IPS-18a (cell line): ENCODE data around the gene SFMBT1.

Experiments
- H3K27ac ChIP-seq: one replicate; pipeline ENCODE4 v1.5.1; 2013; ENCODE audit warnings: low read length
- H3K27me3 ChIP-seq: one replicate; pipeline ENCODE4 v1.6.1; 2013; ENCODE audit warnings: mild to moderate bottlenecking, low read length; ENCODE audit not compliant: control insufficient read depth, insufficient read depth
- H3K36me3 ChIP-seq: one replicate; pipeline ENCODE4 v1.6.1; 2013; ENCODE audit warnings: low read depth, low read length; ENCODE audit not compliant: control insufficient read depth
- H3K4me1 ChIP-seq: one replicate; pipeline ENCODE4 v1.6.1; 2013; ENCODE audit warnings: low read depth, low read length; ENCODE audit not compliant: control insufficient read depth
- H3K4me3 ChIP-seq: one replicate; pipeline ENCODE4 v1.5.1; 2013; ENCODE audit warnings: low read length
- H3K9ac ChIP-seq: one replicate; pipeline ENCODE4 v1.6.1; 2013; ENCODE audit warnings: mild to moderate bottlenecking, low read length, moderate library complexity
- H3K9me3 ChIP-seq: one replicate; pipeline ENCODE4 v1.6.1; 2013; ENCODE audit warnings: low read depth, low read length; ENCODE audit not compliant: control insufficient read depth

The SFMBT1 gene

GRCh38 chr3:53005854-53006513 is 39.9 kb downstream of the SFMBT1 start:
- Histone ChIP-seq H3K27ac (no peak overlapping the region), H3K36me3 (no peaks in the 10 kb centered on the region), H3K4me1 (peaks cover 6% of the 10 kb centered on the region), H3K9ac (no peak overlapping the region), H3K9me3 (no peaks in the 10 kb centered on the region), H3K27me3 (no peaks in the 10 kb centered on the region), H3K4me3 (no peak overlapping the region)

- Histone ChIP-seq H3K9me3 (no peaks in the 10 kb centered on the region), H3K27me3 (no peaks in the 10 kb centered on the region), H3K27ac (no peak overlapping the region), H3K4me1 (peaks cover 6% of the 10 kb centered on the region), H3K9ac (no peak overlapping the region), H3K36me3 (no peaks in the 10 kb centered on the region), H3K4me3 (no peak overlapping the region)
These were observed 40.5 kb downstream of the SFMBT1 start for GRCh38 chr3:53005338-53005737.

GRCh38 chr3:53003320-53003719 is 42.6 kb downstream of the SFMBT1 start:
- no peaks in the 10 kb centered on the region for H3K27me3 ChIP-seq

GRCh38 chr3:52998771-52999513 is 46.9 kb downstream of the SFMBT1 start:
- no peak overlapping the region for H3K4me3 ChIP-seq
- H3K4me1 ChIP-seq, result no peaks in the 10 kb centered on the region
- no peaks in the 10 kb centered on the region for H3K9me3 ChIP-seq
- no peaks in the 10 kb centered on the region for H3K27me3 ChIP-seq
- no peak overlapping the region for H3K27ac ChIP-seq
- H3K36me3 ChIP-seq, result no peaks in the 10 kb centered on the region
- no peak overlapping the region for H3K9ac ChIP-seq

More at GRCh38 chr3:53003320-53003719, 42.6 kb downstream of the SFMBT1 start:
- Histone ChIP-seq H3K4me3 (no peak overlapping the region), H3K9me3 (no peaks in the 10 kb centered on the region), H3K4me1 (no peaks in the 10 kb centered on the region), H3K36me3 (no peaks in the 10 kb centered on the region), H3K9ac (no peak overlapping the region), H3K27ac (no peak overlapping the region)

GRCh38 chr3:52990637-52991036 is 55.2 kb downstream of the SFMBT1 start:
- H3K4me1 ChIP-seq, result no peaks in the 10 kb centered on the region
- H3K9me3 ChIP-seq, result no peaks in the 10 kb centered on the region
- no peak overlapping the region for H3K4me3 ChIP-seq
- H3K27ac ChIP-seq, result no peak overlapping the region
- no peaks in the 10 kb centered on the region for H3K36me3 ChIP-seq
- H3K27me3 ChIP-seq, result no peaks in the 10 kb centered on the region
- no peak overlapping the region for H3K9ac ChIP-seq

GRCh38 chr3:52986938-52987337 is 58.9 kb downstream of the SFMBT1 start:
- Histone ChIP-seq H3K4me1 (no peaks in the 10 kb centered on the region), H3K36me3 (no peaks in the 10 kb centered on the region), H3K27me3 (no peaks in the 10 kb centered on the region), H3K27ac (no peak overlapping the region), H3K9me3 (no peaks in the 10 kb centered on the region), H3K4me3 (no peak overlapping the region), H3K9ac (no peak overlapping the region)

GRCh38 chr3:52986049-52986448 is 59.8 kb downstream of the SFMBT1 start:
- H3K4me1 ChIP-seq, result no peaks in the 10 kb centered on the region
- no peak overlapping the region for H3K9ac ChIP-seq
- no peak overlapping the region for H3K4me3 ChIP-seq
- no peaks in the 10 kb centered on the region for H3K9me3 ChIP-seq
- H3K36me3 ChIP-seq, result no peaks in the 10 kb centered on the region
- no peaks in the 10 kb centered on the region for H3K27me3 ChIP-seq
- no peak overlapping the region for H3K27ac ChIP-seq

GRCh38 chr3:52983828-52984227 is 62.0 kb downstream of the SFMBT1 start:
- no peak overlapping the region for H3K9ac ChIP-seq
- H3K4me1 ChIP-seq, result peaks cover 4% of the 10 kb centered on the region
- H3K4me3 ChIP-seq, result no peak overlapping the region
- H3K27me3 ChIP-seq, result no peaks in the 10 kb centered on the region
- no peaks in the 10 kb centered on the region for H3K36me3 ChIP-seq
- no peak overlapping the region for H3K27ac ChIP-seq
- H3K9me3 ChIP-seq, result no peaks in the 10 kb centered on the region

GRCh38 chr3:52983336-52983807 is 62.5 kb downstream of the SFMBT1 start:
- Histone ChIP-seq H3K4me3 (no peak overlapping the region), H3K9me3 (no peaks in the 10 kb centered on the region), H3K4me1 (peaks cover 4% of the 10 kb centered on the region), H3K9ac (no peak overlapping the region), H3K27ac (no peak overlapping the region), H3K27me3 (no peaks in the 10 kb centered on the region), H3K36me3 (no peaks in the 10 kb centered on the region)

GRCh38 chr3:52982839-52983238 is 63.0 kb downstream of the SFMBT1 start:
- H3K9me3 ChIP-seq, result no peaks in the 10 kb centered on the region
- H3K4me1 ChIP-seq, result peaks cover 4% of the 10 kb centered on the region
- H3K36me3 ChIP-seq, result no peaks in the 10 kb centered on the region
- H3K9ac ChIP-seq, result no peak overlapping the region
- no peak overlapping the region for H3K27ac ChIP-seq
- no peak overlapping the region for H3K4me3 ChIP-seq
- H3K27me3 ChIP-seq, result no peaks in the 10 kb centered on the region

- no peaks in the 10 kb centered on the region for H3K27me3 ChIP-seq
- H3K9me3 ChIP-seq, result no peaks in the 10 kb centered on the region
- H3K36me3 ChIP-seq, result no peaks in the 10 kb centered on the region
- H3K9ac ChIP-seq, result no peak overlapping the region
- H3K4me3 ChIP-seq, result no peak overlapping the region
- H3K27ac ChIP-seq, result no peak overlapping the region
- peaks cover 4% of the 10 kb centered on the region for H3K4me1 ChIP-seq
These were observed 66.5 kb downstream of the SFMBT1 start for GRCh38 chr3:52979190-52979983.
